Esophagus squamous epithelium (tissue), 5 donors: ENCODE measurements around the gene DMPK. TPM values are rescaled to one million over a fixed set of nuclear protein-coding genes. Genes with fewer than 3 reads are reported as not detected.
"Not testable (repeated sequence)": the region's sequence is repeated elsewhere in the genome, so short reads cannot be mapped to it uniquely, and the experiment has no call there.

ENCODE experiments used
- DNase-seq: peaks from one replicate; lab custom pipeline; 2025; lab: John Stamatoyannopoulos, UW
- H3K27ac ChIP-seq, 4 donors: fragments of 200-600 bp; sonication (generic); one replicate each; pipeline ENCODE4 v1.5.1; 2016 to 2019; ENCODE audit warnings: mild to moderate bottlenecking in 1 of 4
- H3K27me3 ChIP-seq, 4 donors: fragments of 200-600 bp; sonication (generic); 1 replicate in 3 of 4; 2 replicates in 1 of 4; pipeline versions ENCODE4 v1.5.1 to v1.6.0; 2017 to 2021; ENCODE audit warnings: antibody characterized with exemption in 1 of 4
- H3K36me3 ChIP-seq, 3 donors: fragments of 200-600 bp; sonication (generic); one replicate each; pipeline ENCODE4 v1.5.1; 2016 to 2019
- H3K4me1 ChIP-seq, 3 donors: fragments of 200-600 bp; sonication (generic); one replicate each; pipeline ENCODE4 v1.5.1; 2017 to 2019
- H3K4me3 ChIP-seq, 4 donors: fragments of 200-600 bp; sonication (generic); 1 replicate in 3 of 4; 2 replicates in 1 of 4; pipeline ENCODE4 v1.5.1; 2016 to 2019; ENCODE audit warnings: mild to moderate bottlenecking in 2 of 4, moderate library complexity in 1 of 4
- H3K9me3 ChIP-seq, 3 donors: fragments of 200-600 bp; sonication (generic); one replicate each; pipeline ENCODE4 v1.5.1; 2016 to 2019
- CTCF ChIP-seq, 6 experiments: fragments of 450-650 bp in 4 of 6; fragments of 200-600 bp in 2 of 6; sonication (generic) in 2 of 6; IDR thresholded peaks; one replicate each; pipeline ENCODE4 v1.5.1; 2016 to 2019; ENCODE audit warnings: antibody characterized with exemption in 6 of 6, mild to moderate bottlenecking in 4 of 6, moderate library complexity in 4 of 6
- POLR2A ChIP-seq, 4 donors: fragments of 450-650 bp; IDR thresholded peaks; one replicate each; pipeline ENCODE4 v1.6.1; 2017; ENCODE audit warnings: antibody characterized with exemption in 4 of 4, mild to moderate bottlenecking in 4 of 4, moderate library complexity in 3 of 4
- WGBS, 2 donors: methylation state at CpG; one replicate each; pipeline ENCODE4 v1.1.5; 2018; 5-methylcytosine and 5-hydroxymethylcytosine counted together
- intact Hi-C: fragments of 100-400 bp; cut with DNase I; formaldehyde crosslinking; loops from one replicate; pipeline ENCODE4 v1.15.0; 2022
- total RNA-seq, 4 donors: library from RNA; depleted of rRNA; stranded (reverse); fragments of >200 nt; gene quantifications; one replicate each; pipeline ENCODE4 v1.1.0, GENCODE V29; 2016
- donor health status: DM: yes; HTN: yes; CAD: no.

Gene DMPK
- total RNA-seq, 4 donors from 2014 or later, result 15.8 to 36.6 (median 17.2) TPM

- DNase-seq, result no peak
- H3K36me3 ChIP-seq, result no peaks in the 10 kb centered on the region
- H3K4me3 ChIP-seq, result no peak overlapping the region
- H3K27me3 ChIP-seq, result peaks cover 0 to 7% (median 0%) of the 10 kb centered on the region in 4 donors
- no peak overlapping the region for H3K27ac ChIP-seq
- intact Hi-C loops, result no loop called here
- H3K9me3 ChIP-seq, result no peaks in the 10 kb centered on the region
- WGBS, 2 donors, result 96% methylated on average over 4 of the region's 8 CpGs; no CpG with 5 or more reads in 1 of the 2 donors
- peaks cover 0 to 6% (median 0%) of the 10 kb centered on the region in 3 donors for H3K4me1 ChIP-seq
- TF ChIP-seq POLR2A (IDR thresholded peaks at IDR 0.05) (no peak), CTCF (IDR thresholded peaks at IDR 0.05) (no peak)
These were observed 28.0 kb downstream of the DMPK start for GRCh38 chr19:45754323-45754722.

GRCh38 chr19:45753548-45753947 lies 28.7 kb downstream of the DMPK start:
- H3K4me3 ChIP-seq, result no peak overlapping the region
- DNase-seq, result no peak
- TF ChIP-seq POLR2A (IDR thresholded peaks at IDR 0.05), result no peak
- no peak for TF ChIP-seq CTCF (IDR thresholded peaks at IDR 0.05)
- H3K9me3 ChIP-seq, result no peaks in the 10 kb centered on the region
- H3K36me3 ChIP-seq, result no peaks in the 10 kb centered on the region
- intact Hi-C loops, result no loop called here
- H3K27ac ChIP-seq, result no peak overlapping the region
- 73 to 100% methylated on average over 2 to 3 of the region's 6 CpGs for WGBS, 2 donors
- peaks cover 0 to under 1% (median 0%) of the 10 kb centered on the region in 4 donors for H3K27me3 ChIP-seq
- H3K4me1 ChIP-seq, result peaks cover 0 to 6% (median 0%) of the 10 kb centered on the region in 3 donors

- intact Hi-C loops, result no loop called here
- no peaks in the 10 kb centered on the region for H3K27me3 ChIP-seq
- H3K36me3 ChIP-seq, result no peaks in the 10 kb centered on the region
- 20 to 57% methylated on average over 10 to 12 of the region's 12 CpGs for WGBS, 2 donors
- H3K4me1 ChIP-seq, result peaks cover 0 to 6% (median 0%) of the 10 kb centered on the region in 3 donors
- peak overlapping the region in 1 of 4 donors; percentile 46 for H3K27ac ChIP-seq
- H3K9me3 ChIP-seq, result no peaks in the 10 kb centered on the region
- TF ChIP-seq POLR2A (IDR thresholded peaks at IDR 0.05), result no peak
- no peak for TF ChIP-seq CTCF (IDR thresholded peaks at IDR 0.05)
- DNase-seq, result no peak
- no peak overlapping the region for H3K4me3 ChIP-seq
These were observed 29.7 kb downstream of the DMPK start for GRCh38 chr19:45752639-45753038.

GRCh38 chr19:45751483-45751882 lies 30.8 kb downstream of the DMPK start:
- H3K27ac ChIP-seq, H3K4me3 ChIP-seq, H3K9me3 ChIP-seq, H3K4me1 ChIP-seq, H3K36me3 ChIP-seq, DNase-seq, intact Hi-C loops, H3K27me3 ChIP-seq: not testable (repeated sequence)
- WGBS, 2 donors, result 84 to 85% methylated on average over 10 of the region's 10 CpGs

GRCh38 chr19:45747513-45747912 lies 34.8 kb downstream of the DMPK start:
- Histone ChIP-seq H3K27me3 (peaks cover 0 to 4% (median 0%) of the 10 kb centered on the region in 4 donors), H3K27ac (no peak overlapping the region), H3K4me3 (no peak overlapping the region), H3K9me3 (no peaks in the 10 kb centered on the region), H3K36me3 (no peaks in the 10 kb centered on the region), H3K4me1 (peaks cover 0 to 5% (median 0%) of the 10 kb centered on the region in 3 donors)
- no peak for DNase-seq
- intact Hi-C loops, result no loop called here
- 80 to 83% methylated on average over 2 to 4 of the region's 5 CpGs for WGBS, 2 donors
- TF ChIP-seq CTCF (IDR thresholded peaks at IDR 0.05) (no peak), POLR2A (IDR thresholded peaks at IDR 0.05) (no peak)

GRCh38 chr19:45746866-45747265 lies 35.4 kb downstream of the DMPK start:
- 73% methylated on average over 5 of the region's 5 CpGs for WGBS, 2 donors
- no peak for DNase-seq
- Histone ChIP-seq H3K27me3 (peaks cover 0 to 11% (median 0%) of the 10 kb centered on the region in 4 donors), H3K4me1 (no peaks in the 10 kb centered on the region), H3K36me3 (no peaks in the 10 kb centered on the region), H3K4me3 (no peak overlapping the region), H3K27ac (no peak overlapping the region), H3K9me3 (no peaks in the 10 kb centered on the region)
- intact Hi-C loops, result no loop called here
- no peak for TF ChIP-seq CTCF (IDR thresholded peaks at IDR 0.05)
- TF ChIP-seq POLR2A (IDR thresholded peaks at IDR 0.05), result no peak
